OCI-LY7 (cell line): ENCODE measurements around the gene WDR38. TPM values are rescaled to one million over a fixed set of nuclear protein-coding genes. Genes with fewer than 3 reads are reported as not detected.
A peak's percentile ranks its signal among the peaks of the same experiment; 100 is the strongest.

ENCODE experiments used
- BruUV-seq: library from RNA; stranded (reverse); fragments of 400-500 nt; replicated peaks from 2 replicates; lab custom pipeline; 2021; lab: Mats Ljungman, UMichigan
- CTCF ChIA-PET: fragments of 300-600 bp; sonication (Branson Sonifier 250); formaldehyde crosslinking; loops from one replicate; lab custom pipeline; 2022; ENCODE audit warnings: antibody characterized with exemption; ENCODE audit not compliant: unreplicated experiment; lab: Charles Lee
- POLR2A ChIA-PET: fragments of 300-600 bp; sonication (Branson Sonifier 250); formaldehyde crosslinking; loops from one replicate; lab custom pipeline; 2022; ENCODE audit warnings: antibody characterized with exemption; lab: Charles Lee
- DNase-seq: peaks from one replicate; pipeline ENCODE4 v3.0.0-alpha.2; 2015; ENCODE audit warnings: low spot score
- H2AFZ ChIP-seq: fragments of 200-600 bp; sonication (generic), shearing (Covaris generic); 2 replicates; pipeline ENCODE4 v1.6.1; 2014; ENCODE audit warnings: mild to moderate bottlenecking, antibody characterized with exemption, low read length, moderate library complexity
- H3K27ac ChIP-seq: fragments of 200-600 bp; sonication (generic); 2 replicates; pipeline ENCODE4 v1.5.1; 2014; ENCODE audit warnings: mixed run types, low read depth, mild to moderate bottlenecking, moderate library complexity, low read length, inconsistent platforms; ENCODE audit not compliant: poor library complexity, severe bottlenecking
- H3K36me3 ChIP-seq: fragments of 200-600 bp; sonication (generic); 2 replicates; pipeline ENCODE4 v1.6.1; 2014; ENCODE audit warnings: mild to moderate bottlenecking, antibody characterized with exemption, low read length, moderate library complexity, mixed read lengths; ENCODE audit not compliant: insufficient read depth
- H3K4me1 ChIP-seq: fragments of 200-600 bp; sonication (generic); 2 replicates; pipeline ENCODE4 v1.5.1; 2014; ENCODE audit warnings: mild to moderate bottlenecking, low read length; ENCODE audit not compliant: insufficient read depth, poor library complexity, severe bottlenecking
- H3K4me2 ChIP-seq: fragments of 200-600 bp; sonication (generic); 2 replicates; pipeline ENCODE4 v1.6.1; 2014; ENCODE audit warnings: mild to moderate bottlenecking, low read length
- H3K4me3 ChIP-seq: fragments of 200-600 bp; sonication (generic); 2 replicates; pipeline ENCODE4 v1.5.1; 2014; ENCODE audit warnings: mild to moderate bottlenecking, low read depth, low read length; ENCODE audit not compliant: poor library complexity, severe bottlenecking
- H3K79me2 ChIP-seq: fragments of 200-600 bp; sonication (generic); 2 replicates; pipeline ENCODE4 v1.6.1; 2016; ENCODE audit warnings: low read depth, mild to moderate bottlenecking, low read length, moderate library complexity, mixed read lengths; ENCODE audit not compliant: insufficient read depth
- H3K9me2 ChIP-seq: fragments of 200-600 bp; sonication (generic); 2 replicates; pipeline ENCODE4 v1.6.1; 2016; ENCODE audit warnings: mild to moderate bottlenecking, low read length, mixed read lengths; ENCODE audit not compliant: insufficient read depth
- H3K9me3 ChIP-seq: fragments of 200-600 bp; sonication (generic); 2 replicates; pipeline ENCODE4 v1.6.1; 2014; ENCODE audit warnings: mild to moderate bottlenecking, mixed run types, low read length, mixed read lengths
- H4K20me1 ChIP-seq: fragments of 200-600 bp; sonication (generic); 2 replicates; pipeline ENCODE4 v1.6.1; 2014; ENCODE audit warnings: mild to moderate bottlenecking, antibody characterized with exemption, low read length, moderate library complexity, mixed read lengths; ENCODE audit not compliant: insufficient read depth
- EZH2phosphoT487 ChIP-seq: fragments of 200-600 bp; sonication (generic); IDR thresholded peaks from 2 replicates; pipeline ENCODE4 v1.6.1; 2018; ENCODE audit warnings: low read depth, borderline replicate concordance, mild to moderate bottlenecking, mixed run types, antibody characterized with exemption, low read length, moderate library complexity, mixed read lengths
- intact Hi-C: fragments of 100-400 bp; cut with micrococcal nuclease; formaldehyde crosslinking; loops from one replicate; pipeline ENCODE4 v1.10.0; 2022; ENCODE audit not compliant: unreplicated experiment
- total RNA-seq, 2 experiments: library from RNA; depleted of rRNA in 1 of 2; stranded (reverse); fragments of >200 nt in 1 of 2; shearing (Covaris generic) in 1 of 2; gene quantifications; 2 replicates each; pipeline ENCODE4 v1.2.3, GENCODE V29; 2014 to 2022
- TF ChIP-seq, protein P1 (sequence below): fragments of 200-600 bp; sonication (generic); conservative IDR thresholded peaks from 2 replicates; pipeline ENCODE4 v1.5.1; 2014; ENCODE audit warnings: mild to moderate bottlenecking, antibody characterized with exemption, low read length, moderate library complexity, mixed read lengths

Gene WDR38
- total RNA-seq, 2 experiments from 2014 or later = not detected

DNA sequence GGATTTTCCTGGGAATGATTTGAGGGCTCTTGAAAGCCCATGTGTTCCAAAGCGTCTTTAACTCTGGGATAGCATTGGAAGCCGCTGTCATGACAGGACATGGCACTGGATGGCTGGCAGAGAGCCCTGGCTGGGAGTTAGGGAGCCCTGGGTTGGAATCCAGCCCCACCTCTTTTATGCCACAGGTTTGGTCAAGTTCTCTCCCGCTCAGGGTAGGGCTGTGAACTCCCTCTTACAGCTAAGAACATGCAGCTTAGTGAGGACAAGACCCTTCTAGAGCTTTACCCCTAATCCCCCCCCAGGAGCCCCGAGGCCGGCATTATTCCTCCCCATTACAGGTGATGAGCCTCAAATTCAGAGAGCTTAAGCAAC lies 39.1 kb upstream of the WDR38 start:
- Histone ChIP-seq H3K9me3 (no peaks in the 10 kb centered on the region), H4K20me1 (no peaks in the 10 kb centered on the region), H3K4me1 (peaks cover 13% of the 10 kb centered on the region), H3K4me3 (no peak overlapping the region), H2AFZ (no peak overlapping the region), H3K36me3 (no peaks in the 10 kb centered on the region), H3K9me2 (no peaks in the 10 kb centered on the region), H3K4me2 (no peak overlapping the region), H3K79me2 (no peaks in the 10 kb centered on the region), H3K27ac (no peak overlapping the region)
- DNase-seq = no peak
- no TSS peak for BruUV-seq
- TF ChIP-seq, protein P1, sequence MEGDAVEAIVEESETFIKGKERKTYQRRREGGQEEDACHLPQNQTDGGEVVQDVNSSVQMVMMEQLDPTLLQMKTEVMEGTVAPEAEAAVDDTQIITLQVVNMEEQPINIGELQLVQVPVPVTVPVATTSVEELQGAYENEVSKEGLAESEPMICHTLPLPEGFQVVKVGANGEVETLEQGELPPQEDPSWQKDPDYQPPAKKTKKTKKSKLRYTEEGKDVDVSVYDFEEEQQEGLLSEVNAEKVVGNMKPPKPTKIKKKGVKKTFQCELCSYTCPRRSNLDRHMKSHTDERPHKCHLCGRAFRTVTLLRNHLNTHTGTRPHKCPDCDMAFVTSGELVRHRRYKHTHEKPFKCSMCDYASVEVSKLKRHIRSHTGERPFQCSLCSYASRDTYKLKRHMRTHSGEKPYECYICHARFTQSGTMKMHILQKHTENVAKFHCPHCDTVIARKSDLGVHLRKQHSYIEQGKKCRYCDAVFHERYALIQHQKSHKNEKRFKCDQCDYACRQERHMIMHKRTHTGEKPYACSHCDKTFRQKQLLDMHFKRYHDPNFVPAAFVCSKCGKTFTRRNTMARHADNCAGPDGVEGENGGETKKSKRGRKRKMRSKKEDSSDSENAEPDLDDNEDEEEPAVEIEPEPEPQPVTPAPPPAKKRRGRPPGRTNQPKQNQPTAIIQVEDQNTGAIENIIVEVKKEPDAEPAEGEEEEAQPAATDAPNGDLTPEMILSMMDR = no peak
- no peak for TF ChIP-seq EZH2phosphoT487
- POLR2A ChIA-PET = no interaction called here
- intact Hi-C loops = no loop called here
- CTCF ChIA-PET = no interaction called here

DNA sequence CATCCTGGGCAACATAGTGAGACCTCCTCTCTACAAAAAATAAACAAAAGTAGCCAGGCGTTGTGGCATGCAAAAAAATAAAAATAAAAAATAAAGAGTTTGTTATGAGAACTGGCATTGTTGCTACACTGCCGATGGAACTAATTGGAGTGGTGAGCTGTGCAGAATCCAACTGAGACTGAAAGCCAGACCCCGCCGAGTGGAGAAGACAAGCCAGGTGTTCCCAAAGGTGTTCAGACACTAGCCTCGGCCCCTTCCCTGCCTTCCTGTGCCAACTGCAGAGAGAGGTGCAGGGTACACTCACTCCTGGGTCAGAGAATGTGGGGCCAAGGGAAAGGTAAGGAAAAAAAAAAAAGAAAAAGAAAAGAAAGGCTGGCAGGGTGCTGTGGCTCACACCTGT lies 37.7 kb upstream of the WDR38 start:
- TF ChIP-seq EZH2phosphoT487 = no peak
- TF ChIP-seq, protein P1 = no peak
- intact Hi-C loops = no loop called here
- H3K4me3 ChIP-seq = no peak overlapping the region
- ChIA-PET POLR2A (no interaction called here), CTCF (no interaction called here)
- no peaks in the 10 kb centered on the region for H3K79me2 ChIP-seq
- no TSS peak for BruUV-seq
- no peak overlapping the region for H2AFZ ChIP-seq
- H3K4me2 ChIP-seq = no peak overlapping the region
- H4K20me1 ChIP-seq = no peaks in the 10 kb centered on the region
- no peak overlapping the region for H3K27ac ChIP-seq
- no peaks in the 10 kb centered on the region for H3K9me3 ChIP-seq
- no peaks in the 10 kb centered on the region for H3K36me3 ChIP-seq
- no peaks in the 10 kb centered on the region for H3K9me2 ChIP-seq
- DNase-seq = no peak
- peaks cover 16% of the 10 kb centered on the region for H3K4me1 ChIP-seq

DNA sequence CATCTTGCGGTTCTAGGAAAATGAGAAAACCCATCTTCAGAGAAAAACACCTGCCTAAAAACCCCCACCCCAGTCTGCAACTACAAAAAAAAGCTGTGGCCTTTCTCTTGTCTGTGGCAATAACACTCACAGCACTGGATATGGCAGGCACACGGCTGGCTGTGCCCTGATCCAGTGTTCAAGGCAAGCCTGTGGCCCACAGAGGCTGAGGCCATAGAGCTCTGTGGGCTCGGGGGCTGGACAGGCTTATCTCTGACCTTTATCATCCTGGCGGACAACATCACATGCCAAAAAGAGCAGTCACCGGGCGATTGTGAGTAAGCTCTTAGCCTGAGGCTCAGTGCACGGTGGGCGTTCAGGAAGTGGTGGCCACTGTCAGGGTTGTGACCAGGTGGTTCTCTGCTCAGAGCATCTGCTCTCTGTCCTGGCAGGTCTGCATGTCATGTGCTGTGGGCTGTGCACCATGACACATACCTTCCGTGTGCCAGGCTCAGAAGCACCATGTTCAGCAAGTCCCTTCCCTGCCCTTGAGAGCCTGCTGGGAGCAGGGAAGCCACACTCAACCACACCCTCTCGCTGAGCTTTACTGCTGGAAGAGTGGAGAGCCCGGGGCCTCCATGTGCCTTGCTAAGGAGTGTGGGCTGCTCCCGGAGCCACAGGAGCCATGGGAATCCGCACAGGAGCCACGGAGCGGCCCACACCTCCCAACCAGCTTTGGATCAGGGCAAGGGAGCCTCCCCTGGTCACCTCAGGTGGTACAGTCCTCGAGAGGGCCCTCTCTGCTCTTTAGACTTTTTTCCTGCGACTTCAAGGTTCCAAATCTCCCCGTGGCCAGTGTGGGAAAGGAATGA lies 34.6 kb upstream of the WDR38 start:
- CTCF ChIA-PET = no interaction called here
- no peaks in the 10 kb centered on the region for H3K9me3 ChIP-seq

More for the DNA sequence above, 34.6 kb upstream of the WDR38 start:
- Histone ChIP-seq H3K27ac (peak overlapping the region; percentile 58), H3K4me3 (peak overlapping the region; percentile 43), H3K36me3 (no peaks in the 10 kb centered on the region), H3K9me2 (no peaks in the 10 kb centered on the region), H3K4me1 (peaks cover 18% of the 10 kb centered on the region), H3K4me2 (peak overlapping the region; percentile 73), H2AFZ (peak overlapping the region; percentile 95), H3K79me2 (no peaks in the 10 kb centered on the region), H4K20me1 (no peaks in the 10 kb centered on the region)
- intact Hi-C loops = no loop called here
- peak; percentile 62 for DNase-seq
- no TSS peak for BruUV-seq
- no peak for TF ChIP-seq EZH2phosphoT487
- TF ChIP-seq, protein P1 = no peak
- POLR2A ChIA-PET = interaction anchor here (0.6 to 1.0 kb wide), 4 partner anchors 9 to 251 kb away, joined by 3 to 7 read pairs (median 4); no protein-coding TSS in a partner anchor
